GM12865 (cell line): ENCODE results near the gene MEIS2.

ENCODE experiments used
- DNase-seq: peaks from one replicate; pipeline ENCODE4 v3.0.0; 2010; ENCODE audit warnings: low read depth
- H3K4me3 ChIP-seq: 2 replicates; pipeline ENCODE4 v1.5.1; 2011; ENCODE audit warnings: mild to moderate bottlenecking, low read depth, low read length, control low read depth
- CTCF ChIP-seq: IDR thresholded peaks from 2 replicates; pipeline ENCODE4 v1.5.1; 2011; ENCODE audit warnings: low read length, control low read depth, low read depth, inconsistent platforms; ENCODE audit not compliant: insufficient read depth; ENCODE audit errors: missing control alignments

The MEIS2 gene

DNA sequence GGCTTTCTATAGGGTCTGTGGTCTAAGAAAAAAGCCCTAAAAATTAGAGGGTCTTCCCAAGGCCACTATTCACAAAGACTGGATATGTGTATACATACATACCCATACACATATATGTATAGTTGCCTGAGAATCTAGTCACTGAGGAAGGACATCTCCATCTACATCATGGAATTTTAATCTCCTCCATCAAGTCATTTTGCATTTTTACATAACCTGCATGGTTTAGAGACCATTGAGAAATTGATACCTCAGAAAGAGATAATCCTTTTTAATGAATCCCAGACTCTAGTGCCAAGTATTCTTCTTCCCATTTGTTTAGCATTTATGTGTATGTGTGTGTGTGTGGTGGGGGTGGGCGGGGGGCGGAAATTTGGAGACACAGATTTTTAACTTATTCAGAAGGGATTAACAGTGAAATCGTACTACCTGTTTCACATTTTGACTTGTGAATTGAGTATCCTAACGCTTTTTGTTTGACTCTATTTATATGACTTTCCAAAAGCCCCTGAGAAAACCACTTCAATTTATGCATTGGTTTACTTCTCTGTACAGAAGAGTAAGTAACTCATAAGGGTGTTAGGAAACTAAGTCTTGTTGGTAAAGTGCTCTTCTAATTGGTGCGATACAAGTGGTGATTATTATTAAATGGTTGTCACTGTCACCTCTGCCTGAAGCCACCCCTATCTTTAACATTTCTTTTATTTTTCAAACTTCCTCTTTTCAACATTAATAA lies 166.9 kb downstream of the MEIS2 start:
- no peak for TF ChIP-seq CTCF
- H3K4me3 ChIP-seq: no peak overlapping the region
- DNase-seq: no peak

DNA sequence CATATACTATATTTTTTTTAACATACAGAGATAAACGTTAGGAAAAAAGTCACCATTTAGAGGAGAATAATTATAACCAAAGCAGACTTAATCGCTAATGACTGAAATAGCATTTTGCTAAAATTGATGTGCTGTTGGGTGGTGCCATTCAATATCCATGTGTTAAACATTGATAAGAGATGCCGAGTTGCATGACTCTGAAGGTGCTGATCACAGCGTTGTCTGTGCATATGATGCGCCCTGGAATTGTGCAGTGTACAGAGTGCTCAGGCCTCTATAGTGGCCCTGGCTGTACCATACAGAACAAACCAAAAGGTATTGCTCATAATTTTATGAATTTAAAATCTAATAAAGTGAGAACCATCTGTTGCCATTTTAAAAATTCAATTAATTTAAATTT lies 168.3 kb downstream of the MEIS2 start:
- TF ChIP-seq CTCF: no peak
- DNase-seq: no peak

GRCh38 chr15:36931434-36931833 lies 168.9 kb downstream of the MEIS2 start:
- DNase-seq: no peak
- no peak for TF ChIP-seq CTCF
- no peak overlapping the region for H3K4me3 ChIP-seq

More for the DNA sequence above, 168.3 kb downstream of the MEIS2 start:
- no peak overlapping the region for H3K4me3 ChIP-seq

DNA sequence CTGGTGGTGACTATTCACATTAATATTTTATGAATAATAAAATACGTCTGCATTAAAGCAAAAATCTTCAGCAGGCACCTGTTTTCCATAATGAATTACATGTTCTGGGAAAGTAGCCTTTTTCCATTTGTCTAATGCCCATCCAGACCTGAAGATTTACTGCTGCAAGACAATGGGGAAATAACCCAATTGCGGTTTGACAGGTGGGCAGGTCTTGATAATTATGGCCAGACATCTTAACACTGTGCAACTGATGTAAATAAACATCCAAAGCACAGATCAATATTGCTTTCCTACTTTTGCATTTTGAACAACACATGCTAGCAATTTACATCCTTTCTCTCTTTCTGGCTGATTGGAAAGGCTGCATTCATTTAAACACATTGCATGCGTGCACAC lies 173.9 kb downstream of the MEIS2 start:
- no peak overlapping the region for H3K4me3 ChIP-seq
- DNase-seq: no peak
- no peak for TF ChIP-seq CTCF

- no peak for TF ChIP-seq CTCF
- DNase-seq: no peak
Observed at GRCh38 chr15:36925653-36926426, 174.5 kb downstream of the MEIS2 start.

DNA sequence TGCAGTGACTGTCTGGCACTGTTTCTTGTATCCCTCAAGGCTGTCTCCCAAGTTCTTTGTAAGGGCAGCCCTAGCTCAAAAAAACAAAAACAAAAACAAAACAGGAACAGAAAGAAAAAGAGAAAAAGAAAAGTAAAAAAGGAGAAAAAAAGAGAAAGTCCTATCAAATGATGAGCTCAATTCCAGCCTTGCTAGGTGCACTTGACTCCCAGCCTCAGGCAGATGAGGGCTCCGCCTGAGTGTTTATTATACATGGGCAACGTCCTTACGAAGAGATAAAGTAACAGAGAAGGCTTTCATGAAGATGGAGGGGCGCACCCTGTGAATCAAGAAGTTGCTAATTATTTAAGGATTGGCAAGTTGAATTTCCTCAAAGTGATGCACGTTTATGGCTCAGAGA lies 175.3 kb downstream of the MEIS2 start:
- TF ChIP-seq CTCF: no peak
- DNase-seq: no peak
- no peak overlapping the region for H3K4me3 ChIP-seq

More at GRCh38 chr15:36925653-36926426, 174.5 kb downstream of the MEIS2 start:
- no peak overlapping the region for H3K4me3 ChIP-seq
